K562 (cell line): Measurements from ENCODE around the gene KCNQ2. TPM values are rescaled to one million over a fixed set of nuclear protein-coding genes. Genes with fewer than 3 reads are reported as not detected.

Experiments used
- GABPB1 ChIP-seq: sonication (generic); formaldehyde crosslinking; IDR thresholded peaks from 2 replicates; pipeline ENCODE4 v1.8.0; 2022; ENCODE audit warnings: mild to moderate bottlenecking, missing genetic modification reagents
- JUN ChIP-seq, 2 experiments: sonication (generic) in 1 of 2; formaldehyde crosslinking in 1 of 2; IDR thresholded peaks; 2 replicates each; pipeline versions ENCODE4 v1.6.1 to v1.8.0; 2012 to 2022; ENCODE audit warnings: borderline replicate concordance in 2 of 2, mild to moderate bottlenecking in 2 of 2, improper control_type of control experiment in 1 of 2, low read depth in 1 of 2, low read length in 1 of 2, missing genetic modification reagents in 1 of 2
- LEF1 ChIP-seq: fragments of 450-650 bp; IDR thresholded peaks from 2 replicates; pipeline ENCODE4 v1.6.1; 2016; ENCODE audit warnings: mild to moderate bottlenecking
- PCBP1 ChIP-seq: fragments of 200-400 bp; formaldehyde crosslinking; IDR thresholded peaks from 2 replicates; pipeline ENCODE4 v1.6.1; 2018; ENCODE audit warnings: mild to moderate bottlenecking, low read depth, low read length; ENCODE audit not compliant: poor library complexity, severe bottlenecking
- RNF2 ChIP-seq: sonication (generic); IDR thresholded peaks from 2 replicates; pipeline ENCODE4 v1.6.1; 2016
- ZNF24 ChIP-seq: fragments of 450-650 bp; IDR thresholded peaks from 2 replicates; pipeline ENCODE4 v1.6.1; 2016
- ZNF436 ChIP-seq: fragments of 250-450, 450-650 bp; sonication (Bioruptor Pico); formaldehyde crosslinking; IDR thresholded peaks from 2 replicates; pipeline ENCODE4 v1.7.0; 2020; ENCODE audit warnings: mild to moderate bottlenecking
- polyA plus RNA-seq, 8 experiments: library from polyadenylated mRNA; depleted of rRNA in 4 of 8; stranded (reverse) in 5 of 8; unstranded in 3 of 8; fragments of >200 nt; fragmentation: Nextera tagmentation in 2 of 8; fragmentation: Illumina TruSeq in 1 of 8; extraction: Ambion mirVana in 2 of 8; extraction: Trizol in 1 of 8; gene quantifications; 2 replicates each; pipeline versions ENCODE4 v1.2.1 to v1.2.3, GENCODE V29; 2011 to 2014; ENCODE audit warnings: inconsistent platforms in 1 of 8, missing spikeins in 1 of 8
- total RNA-seq, 7 experiments: library from RNA; depleted of rRNA in 6 of 7; stranded (reverse); fragments of >200 nt in 6 of 7; fragmentation: Illumina TruSeq in 2 of 7; extraction: Trizol in 2 of 7; gene quantifications; 2 replicates each; pipeline versions ENCODE4 v1.2.1 to v1.2.3, GENCODE V29; 2011 to 2021; ENCODE audit warnings: low replicate concordance in 1 of 7
- TF ChIP-seq, protein P1 (sequence below): sonication (generic); formaldehyde crosslinking; IDR thresholded peaks from 2 replicates; pipeline ENCODE4 v1.8.0; 2022; ENCODE audit warnings: mild to moderate bottlenecking, missing genetic modification reagents
- TF ChIP-seq, protein P2 (sequence below): fragments of 450-650 bp; formaldehyde crosslinking; IDR thresholded peaks from 2 replicates; pipeline ENCODE4 v1.4.0; 2020; ENCODE audit warnings: mild to moderate bottlenecking, moderate library complexity
- TF ChIP-seq, protein P3 (sequence below): sonication (generic); formaldehyde crosslinking; IDR thresholded peaks from 2 replicates; pipeline ENCODE4 v1.8.0; 2022; ENCODE audit warnings: missing genetic modification reagents, mild to moderate bottlenecking, moderate library complexity, borderline replicate concordance

Gene KCNQ2
- total and polyA plus RNA-seq, 9 of the 15 experiments (the other 6 are each of a cell fraction or from before 2014, with no cell fraction given): 0.13 to 0.16 TPM; not detected in 7

DNA sequence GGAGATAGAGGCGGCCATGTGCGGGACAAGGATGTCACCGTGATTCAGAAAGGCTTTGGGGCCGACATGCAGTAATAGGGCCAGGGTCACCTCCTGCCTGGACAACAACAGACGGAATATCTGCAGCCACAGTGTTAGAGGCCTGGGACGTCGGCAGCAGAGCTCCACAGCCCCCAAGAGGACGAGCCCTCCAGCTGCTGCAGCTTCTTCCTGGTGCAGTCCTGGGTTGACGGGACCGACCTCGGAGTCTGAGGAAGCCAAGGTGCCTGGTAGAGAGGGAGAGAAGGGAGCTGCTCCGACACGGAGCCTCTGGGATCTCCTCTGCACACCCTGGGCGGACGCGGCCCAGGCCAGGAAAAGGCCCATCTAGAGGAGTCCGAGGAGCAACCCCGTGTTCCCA lies 88.1 kb downstream of the KCNQ2 start (continued):
- TF ChIP-seq PCBP1 (no peak), GABPB1 (CRISPR knock-in tag) (no peak), RNF2 (no peak), LEF1 (no peak), ZNF24 (no peak), ZNF436 (no peak), JUN (IDR thresholded peaks at IDR 0.05; ENCODE audit: borderline replicate concordance, low read depth, low read length) (no peak), JUN (CRISPR knock-in tag; IDR thresholded peaks at IDR 0.05; ENCODE audit: borderline replicate concordance) (no peak)
- TF ChIP-seq, protein P1, sequence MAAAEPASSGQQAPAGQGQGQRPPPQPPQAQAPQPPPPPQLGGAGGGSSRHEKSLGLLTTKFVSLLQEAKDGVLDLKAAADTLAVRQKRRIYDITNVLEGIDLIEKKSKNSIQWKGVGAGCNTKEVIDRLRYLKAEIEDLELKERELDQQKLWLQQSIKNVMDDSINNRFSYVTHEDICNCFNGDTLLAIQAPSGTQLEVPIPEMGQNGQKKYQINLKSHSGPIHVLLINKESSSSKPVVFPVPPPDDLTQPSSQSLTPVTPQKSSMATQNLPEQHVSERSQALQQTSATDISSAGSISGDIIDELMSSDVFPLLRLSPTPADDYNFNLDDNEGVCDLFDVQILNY (CRISPR knock-in tag): no peak
- TF ChIP-seq, protein P2, sequence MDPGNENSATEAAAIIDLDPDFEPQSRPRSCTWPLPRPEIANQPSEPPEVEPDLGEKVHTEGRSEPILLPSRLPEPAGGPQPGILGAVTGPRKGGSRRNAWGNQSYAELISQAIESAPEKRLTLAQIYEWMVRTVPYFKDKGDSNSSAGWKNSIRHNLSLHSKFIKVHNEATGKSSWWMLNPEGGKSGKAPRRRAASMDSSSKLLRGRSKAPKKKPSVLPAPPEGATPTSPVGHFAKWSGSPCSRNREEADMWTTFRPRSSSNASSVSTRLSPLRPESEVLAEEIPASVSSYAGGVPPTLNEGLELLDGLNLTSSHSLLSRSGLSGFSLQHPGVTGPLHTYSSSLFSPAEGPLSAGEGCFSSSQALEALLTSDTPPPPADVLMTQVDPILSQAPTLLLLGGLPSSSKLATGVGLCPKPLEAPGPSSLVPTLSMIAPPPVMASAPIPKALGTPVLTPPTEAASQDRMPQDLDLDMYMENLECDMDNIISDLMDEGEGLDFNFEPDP (CRISPR knock-in tag): no peak
- TF ChIP-seq, protein P3, sequence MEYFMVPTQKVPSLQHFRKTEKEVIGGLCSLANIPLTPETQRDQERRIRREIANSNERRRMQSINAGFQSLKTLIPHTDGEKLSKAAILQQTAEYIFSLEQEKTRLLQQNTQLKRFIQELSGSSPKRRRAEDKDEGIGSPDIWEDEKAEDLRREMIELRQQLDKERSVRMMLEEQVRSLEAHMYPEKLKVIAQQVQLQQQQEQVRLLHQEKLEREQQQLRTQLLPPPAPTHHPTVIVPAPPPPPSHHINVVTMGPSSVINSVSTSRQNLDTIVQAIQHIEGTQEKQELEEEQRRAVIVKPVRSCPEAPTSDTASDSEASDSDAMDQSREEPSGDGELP (CRISPR knock-in tag): no peak
